PC-9 (cell line): ENCODE results near the gene SSBP4. TPM values are rescaled to one million over a fixed set of nuclear protein-coding genes. Genes with fewer than 3 reads are reported as not detected.

Experiments used
- BruUV-seq: library from RNA; stranded (reverse); fragments of 400-500 nt; replicated peaks from 2 replicates; lab custom pipeline; 2021; lab: Mats Ljungman, UMichigan
- CTCF ChIA-PET: fragments of 300-600 bp; sonication (Branson Sonifier 250); formaldehyde crosslinking; loops from one replicate; lab custom pipeline; 2022; ENCODE audit warnings: antibody characterized with exemption; lab: Charles Lee
- POLR2A ChIA-PET: fragments of 300-600 bp; sonication (Branson Sonifier 250); formaldehyde crosslinking; loops from one replicate; lab custom pipeline; 2022; ENCODE audit warnings: antibody characterized with exemption; ENCODE audit not compliant: unreplicated experiment; lab: Charles Lee
- DNase-seq, 2 experiments: peaks; one replicate each; pipeline versions ENCODE4 v3.0.0 to v3.0.0-alpha.2; 2015 to 2022; ENCODE audit warnings: mixed read lengths in 1 of 2
- H2AFZ ChIP-seq: fragments of 200-600 bp; sonication (generic); 2 replicates; pipeline ENCODE4 v1.8.1; 2017; ENCODE audit warnings: antibody characterized with exemption
- H3F3A ChIP-seq: fragments of 200-600 bp; sonication (generic); 2 replicates; pipeline ENCODE4 v1.8.1; 2017; ENCODE audit warnings: antibody characterized with exemption, mild to moderate bottlenecking, low read depth; ENCODE audit not compliant: insufficient read depth
- H3K27ac ChIP-seq: fragments of 200-600 bp; sonication (generic); 2 replicates; pipeline ENCODE4 v1.6.1; 2016; ENCODE audit warnings: mixed run types
- H3K27me3 ChIP-seq: fragments of 200-600 bp; sonication (generic); 2 replicates; pipeline ENCODE4 v1.6.1; 2016; ENCODE audit warnings: low read depth, mixed run types; ENCODE audit not compliant: insufficient read depth
- H3K36me3 ChIP-seq: fragments of 200-600 bp; sonication (generic); 2 replicates; pipeline ENCODE4 v1.6.1; 2016; ENCODE audit warnings: low read depth, mixed run types
- H3K4me1 ChIP-seq: fragments of 200-600 bp; sonication (generic); replicated peaks from 2 replicates; pipeline ENCODE4 v1.6.1; 2016; ENCODE audit warnings: mixed run types; ENCODE audit not compliant: insufficient read depth
- H3K4me2 ChIP-seq: fragments of 200-600 bp; sonication (generic); 2 replicates; pipeline ENCODE4 v1.6.1; 2017; ENCODE audit warnings: mixed run types
- H3K4me3 ChIP-seq: fragments of 200-600 bp; sonication (generic); 2 replicates; pipeline ENCODE4 v1.6.1; 2016; ENCODE audit warnings: mixed run types
- H3K79me2 ChIP-seq: fragments of 200-600 bp; sonication (generic); 2 replicates; pipeline ENCODE4 v1.6.1; 2017; ENCODE audit warnings: low read depth, mixed run types
- H3K9me2 ChIP-seq: fragments of 200-600 bp; sonication (generic); 2 replicates; pipeline ENCODE4 v1.8.1; 2017; ENCODE audit warnings: mild to moderate bottlenecking; ENCODE audit not compliant: insufficient read depth
- H3K9me3 ChIP-seq: fragments of 200-600 bp; sonication (generic); 2 replicates; pipeline ENCODE4 v1.8.1; 2016; ENCODE audit warnings: low read depth; ENCODE audit not compliant: insufficient read depth
- H4K20me1 ChIP-seq: fragments of 200-600 bp; sonication (generic); 2 replicates; pipeline ENCODE4 v1.8.1; 2017; ENCODE audit not compliant: insufficient read depth
- CTCF ChIP-seq: fragments of 200-600 bp; sonication (generic); conservative IDR thresholded peaks from 2 replicates; pipeline ENCODE4 v1.6.1; 2017; ENCODE audit warnings: mixed run types, antibody characterized with exemption, mild to moderate bottlenecking, moderate library complexity
- EZH2 ChIP-seq: fragments of 200-600 bp; sonication (generic); IDR thresholded peaks from 2 replicates; pipeline ENCODE4 v1.8.0; 2017; ENCODE audit warnings: antibody characterized with exemption, low read depth
- intact Hi-C: fragments of 100-400 bp; cut with micrococcal nuclease; formaldehyde crosslinking; loops from one replicate; pipeline ENCODE4 v1.10.0; 2022; ENCODE audit not compliant: unreplicated experiment
- total RNA-seq: library from RNA; stranded (reverse); gene quantifications from 2 replicates; pipeline ENCODE4 v1.2.3, GENCODE V29; 2021

The SSBP4 gene
- total RNA-seq, 1 experiment from 2014 or later: 56.6 TPM

GRCh38 chr19:18389726-18390064 is 29.5 kb upstream of the SSBP4 start:
- peaks cover 59% of the 10 kb centered on the region for H3F3A ChIP-seq
- H3K79me2 ChIP-seq: peaks cover 31% of the 10 kb centered on the region
- no peak for TF ChIP-seq EZH2
- no peaks in the 10 kb centered on the region for H3K9me3 ChIP-seq
- peaks cover 10% of the 10 kb centered on the region for H3K4me1 ChIP-seq
- 0 out of 2 replicates have a peak overlapping the region, but pooled peaks have one; percentile 2 for H3K27ac ChIP-seq
- H3K9me2 ChIP-seq: no peaks in the 10 kb centered on the region
- H3K27me3 ChIP-seq: no peaks in the 10 kb centered on the region
- intact Hi-C loops: no loop called here
- no peak overlapping the region for H2AFZ ChIP-seq
- no TSS peak for BruUV-seq
- peak overlapping the region; percentile 91; the same call in 1 of the 2 replicates for H3K4me3 ChIP-seq
- POLR2A ChIA-PET: no interaction called here
- peak overlapping the region; percentile 86 for H3K4me2 ChIP-seq
- DNase-seq: no peak
- CTCF ChIA-PET: interaction anchor here (0.6 kb wide), 1 partner anchor 273 kb away, joined by 3 read pairs; no protein-coding TSS in a partner anchor
- H3K36me3 ChIP-seq: peaks cover 28% of the 10 kb centered on the region
- H4K20me1 ChIP-seq: peaks cover 33% of the 10 kb centered on the region

- peaks cover 54% of the 10 kb centered on the region for H3F3A ChIP-seq
- no peaks in the 10 kb centered on the region for H3K9me3 ChIP-seq
- BruUV-seq: no TSS peak
- peaks cover 33% of the 10 kb centered on the region for H4K20me1 ChIP-seq
- no peak overlapping the region for H2AFZ ChIP-seq
- intact Hi-C loops: no loop called here
- H3K4me2 ChIP-seq: peak overlapping the region; percentile 86; the same call in 1 of the 2 replicates
- ChIA-PET POLR2A (no interaction called here), CTCF (interaction anchor here (0.6 kb wide), 2 partner anchors 14 to 274 kb away, joined by 3 to 4 read pairs; no protein-coding TSS in a partner anchor)
- TF ChIP-seq EZH2 (no peak), CTCF (no peak)
- peaks cover 28% of the 10 kb centered on the region for H3K36me3 ChIP-seq
- no peaks in the 10 kb centered on the region for H3K27me3 ChIP-seq
- H3K4me1 ChIP-seq: peaks cover 6% of the 10 kb centered on the region
- no peak overlapping the region for H3K4me3 ChIP-seq
- H3K27ac ChIP-seq: peak overlapping the region; percentile 5; the same call in 1 of the 2 replicates
- H3K9me2 ChIP-seq: no peaks in the 10 kb centered on the region
- H3K79me2 ChIP-seq: peaks cover 31% of the 10 kb centered on the region
- DNase-seq: no peak
Observed at GRCh38 chr19:18390065-18390907, 28.9 kb upstream of the SSBP4 start.

- peaks cover 25% of the 10 kb centered on the region for H3K79me2 ChIP-seq
- H3K36me3 ChIP-seq: peaks cover 28% of the 10 kb centered on the region
- no peak overlapping the region for H3K27ac ChIP-seq
- no peak overlapping the region for H2AFZ ChIP-seq
- no peak for TF ChIP-seq CTCF
- TF ChIP-seq EZH2: no peak
- H3K4me1 ChIP-seq: no peaks in the 10 kb centered on the region; the same call in 1 of the 2 replicates
- no peaks in the 10 kb centered on the region for H3K27me3 ChIP-seq
- no peak overlapping the region for H3K4me3 ChIP-seq
- H3F3A ChIP-seq: peaks cover 46% of the 10 kb centered on the region
- peaks cover 30% of the 10 kb centered on the region for H4K20me1 ChIP-seq
- CTCF ChIA-PET: interaction anchor here (0.7 kb wide), 1 partner anchor 23 kb away, joined by 5 read pairs; no protein-coding TSS in a partner anchor
- H3K4me2 ChIP-seq: no peak overlapping the region
- BruUV-seq: no TSS peak
- intact Hi-C loops: no loop called here
- no peaks in the 10 kb centered on the region for H3K9me3 ChIP-seq
- no peaks in the 10 kb centered on the region for H3K9me2 ChIP-seq
- no peak for DNase-seq
- POLR2A ChIA-PET: interaction anchor here (0.6 kb wide), 1 partner anchor 11 kb away, joined by 7 read pairs; no protein-coding TSS in a partner anchor
Observed at GRCh38 chr19:18391509-18392075, 27.6 kb upstream of the SSBP4 start.
